GM12801 (cell line): ENCODE results near the gene ANO1.

Source experiments
- CTCF ChIP-seq: IDR thresholded peaks from one replicate; pipeline ENCODE4 v1.5.1; 2011; ENCODE audit warnings: control low read depth; ENCODE audit not compliant: insufficient read length; ENCODE audit errors: extremely low read depth

Gene ANO1

GRCh38 chr11:70032943-70033710 is 45.0 kb upstream of the ANO1 start:
- TF ChIP-seq CTCF, result no peak

- no peak for TF ChIP-seq CTCF
Measured at GRCh38 chr11:70033711-70034070, 44.4 kb upstream of the ANO1 start.

- no peak for TF ChIP-seq CTCF
Measured at GRCh38 chr11:70034740-70035365, 43.3 kb upstream of the ANO1 start.

- TF ChIP-seq CTCF, result no peak
Measured at GRCh38 chr11:70036971-70037882, 40.9 kb upstream of the ANO1 start.

- TF ChIP-seq CTCF, result no peak
Measured at GRCh38 chr11:70038034-70038834, 39.9 kb upstream of the ANO1 start.

GRCh38 chr11:70040452-70040851 is 37.7 kb upstream of the ANO1 start:
- no peak for TF ChIP-seq CTCF
